GM19467 (cell line): ENCODE measurements around the gene HYCC1.
"Not testable (repeated sequence)": the region's sequence is repeated elsewhere in the genome, so short reads cannot be mapped to it uniquely, and the experiment has no call there.

Experiments
- ATAC-seq: cut with Tn5 transposase; IDR thresholded peaks from one replicate; pipeline ENCODE4 v1.9.1; 2021; ENCODE audit warnings: mild to moderate bottlenecking, moderate library complexity; ENCODE audit not compliant: unreplicated experiment

Gene HYCC1

DNA sequence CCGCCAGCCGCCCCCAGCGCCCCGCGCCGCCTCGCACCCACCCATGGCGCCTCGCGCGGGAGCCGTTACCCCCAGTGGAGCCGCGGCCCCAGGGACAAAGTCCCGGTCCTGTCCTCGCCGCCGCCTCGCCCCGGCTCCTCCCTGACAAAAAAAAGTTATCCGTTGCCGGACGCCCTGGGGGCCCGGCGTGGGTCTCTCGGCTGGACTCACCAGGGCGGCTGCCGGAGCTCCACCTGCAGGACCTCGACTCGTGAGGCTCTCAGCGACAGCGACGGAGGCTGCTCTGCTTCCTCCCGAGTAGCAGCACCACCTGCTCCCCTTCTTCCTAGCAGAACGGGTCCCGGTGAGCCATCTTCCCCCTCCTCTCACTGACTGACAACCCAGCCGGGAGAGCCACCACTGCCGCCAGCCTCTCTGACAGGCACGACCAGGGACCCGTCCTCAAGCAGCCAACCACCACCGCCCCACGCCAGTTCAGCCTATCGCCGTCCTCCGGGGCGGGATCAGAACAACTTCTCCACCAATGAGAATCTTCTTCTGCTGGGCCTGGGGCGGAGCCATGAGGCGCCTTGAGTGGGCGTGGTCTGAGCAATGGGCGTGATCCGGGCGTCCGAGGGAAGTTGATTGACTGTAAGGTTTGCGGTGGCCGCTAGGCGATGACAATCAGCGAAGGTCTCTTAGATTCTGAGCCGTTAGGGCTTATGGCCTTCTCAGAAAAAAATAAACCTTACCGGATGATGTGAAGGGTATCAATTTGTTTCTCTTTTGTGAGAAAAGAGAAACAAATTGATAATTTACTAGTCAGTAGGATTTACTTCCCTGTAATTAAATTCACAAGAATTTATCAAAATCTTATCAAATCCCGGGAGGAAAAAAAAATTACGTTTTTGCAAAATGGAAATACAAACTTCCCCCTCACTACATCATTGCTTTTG lies at the start of gene HYCC1:
Gene HYCC1 (minus strand): TSS at position 416 of the 935 bp plus-strand sequence. CDS start 23,019 bp downstream, outside the sequence.
- peak; percentile 93 for ATAC-seq

DNA sequence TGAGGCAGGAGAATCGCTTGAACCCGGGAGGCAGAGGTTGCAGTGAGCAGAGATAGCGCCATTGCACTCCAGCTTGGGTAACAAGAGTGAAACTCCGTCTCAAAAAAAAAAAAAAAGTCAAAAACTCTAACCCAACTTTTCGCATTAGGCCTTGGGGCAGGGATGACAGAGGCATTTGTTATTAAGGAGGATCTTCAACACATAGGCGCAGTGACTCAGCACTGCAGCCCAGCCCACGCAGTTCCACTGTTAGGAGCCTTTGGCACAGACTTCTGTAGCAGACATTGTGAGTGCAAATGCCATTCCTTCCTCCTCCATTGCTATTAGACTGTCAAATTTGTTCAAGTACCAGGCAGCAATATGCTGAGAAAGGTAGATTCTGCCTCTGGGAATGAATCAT lies 48.5 kb upstream of the HYCC1 start:
- ATAC-seq, result no peak

DNA sequence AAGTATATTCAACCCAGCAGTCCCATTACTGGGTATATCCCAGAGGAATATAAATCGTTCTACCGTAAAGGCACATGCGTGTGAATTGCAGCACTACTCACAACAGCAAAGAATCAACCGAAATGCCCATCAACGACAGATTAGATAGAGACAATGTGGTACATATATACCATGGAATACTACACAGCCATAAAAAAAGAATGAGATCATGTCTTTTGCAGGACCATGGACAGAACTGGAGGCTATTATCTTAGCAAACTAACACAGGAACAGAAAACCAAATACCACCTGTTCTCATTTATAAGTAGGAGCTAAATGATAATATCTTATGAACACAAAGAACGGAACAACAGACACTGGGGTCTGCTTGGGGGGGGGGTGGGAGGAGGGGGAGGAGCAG lies 47.4 kb upstream of the HYCC1 start:
- ATAC-seq, result no peak

DNA sequence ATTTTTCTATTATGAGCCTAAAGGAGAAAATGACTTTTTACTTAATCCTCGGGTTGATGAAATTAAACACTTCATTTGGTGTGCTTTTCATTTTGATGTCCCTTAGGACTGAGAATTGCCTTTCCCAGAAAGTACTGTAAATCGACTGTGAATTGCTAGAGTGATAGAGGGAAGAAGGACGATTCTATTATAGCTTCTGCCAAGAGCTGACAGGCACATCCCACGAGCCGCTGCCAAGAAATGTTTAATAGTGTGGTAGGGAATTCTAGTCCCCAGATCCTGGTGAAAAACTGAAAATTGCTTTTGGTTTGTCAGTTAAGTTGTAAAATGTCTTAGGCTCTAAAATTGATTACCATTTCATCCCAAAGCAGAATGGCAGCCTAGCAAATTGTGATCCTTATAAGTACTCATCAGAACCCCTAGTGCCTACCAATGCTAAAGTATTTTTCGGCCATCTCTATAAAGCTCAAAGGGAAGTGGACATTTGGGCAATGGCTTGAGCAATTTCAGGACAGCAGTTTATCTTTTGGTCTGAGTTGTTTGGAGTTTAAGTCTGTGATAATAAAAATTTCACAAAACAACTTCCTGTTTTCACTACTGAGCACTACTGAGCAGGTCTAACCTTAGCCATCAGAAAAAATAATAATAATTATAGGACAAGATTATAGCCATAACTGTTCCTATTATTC lies 44.6 kb upstream of the HYCC1 start:
- ATAC-seq, result no peak

DNA sequence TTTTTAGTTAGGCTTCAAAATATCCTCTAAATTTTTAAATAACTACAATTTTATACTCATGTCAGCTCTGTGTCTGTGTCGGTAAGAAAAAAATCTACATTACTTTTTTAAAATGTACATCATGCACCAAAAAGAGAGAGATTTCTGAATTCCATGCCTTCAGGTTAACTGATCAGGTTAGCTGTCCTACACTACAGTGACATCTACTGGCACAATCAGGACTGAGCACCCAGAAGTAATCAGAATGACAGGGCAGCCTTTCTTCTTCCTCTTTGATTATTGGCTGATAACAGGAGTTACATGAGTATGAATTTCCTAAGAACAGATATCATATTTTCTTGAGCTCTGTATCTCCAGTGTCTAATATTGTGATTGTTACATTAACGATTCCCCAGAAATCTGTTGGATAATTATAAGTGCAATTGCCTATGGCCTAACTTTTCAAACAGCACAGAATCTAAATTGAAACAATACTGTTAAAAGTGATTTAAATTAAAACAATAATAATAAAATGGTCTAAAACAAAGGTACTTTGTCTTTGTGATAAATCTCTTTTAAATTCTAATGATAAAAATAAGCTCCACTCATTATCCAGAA lies 41.8 kb upstream of the HYCC1 start:
- ATAC-seq, result peak; percentile 71

DNA sequence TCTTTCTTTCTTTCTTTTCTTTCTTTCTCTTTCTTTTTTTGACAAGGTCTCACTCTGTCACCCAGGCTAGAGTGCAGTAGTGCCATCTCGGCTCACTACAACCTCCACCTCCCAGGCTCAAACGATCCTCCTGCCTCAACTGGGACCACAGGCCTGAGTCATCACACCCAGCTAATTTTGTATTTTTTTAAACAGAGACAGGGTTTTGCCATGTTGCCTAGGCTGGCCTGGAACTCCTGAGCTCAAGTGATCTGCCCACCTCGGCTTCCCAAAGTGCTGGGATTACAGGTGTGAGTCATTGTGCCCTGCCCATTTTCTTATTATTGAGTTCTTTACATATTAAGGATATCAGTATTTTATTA lies 37.2 kb upstream of the HYCC1 start:
- ATAC-seq, result not testable (repeated sequence)

DNA sequence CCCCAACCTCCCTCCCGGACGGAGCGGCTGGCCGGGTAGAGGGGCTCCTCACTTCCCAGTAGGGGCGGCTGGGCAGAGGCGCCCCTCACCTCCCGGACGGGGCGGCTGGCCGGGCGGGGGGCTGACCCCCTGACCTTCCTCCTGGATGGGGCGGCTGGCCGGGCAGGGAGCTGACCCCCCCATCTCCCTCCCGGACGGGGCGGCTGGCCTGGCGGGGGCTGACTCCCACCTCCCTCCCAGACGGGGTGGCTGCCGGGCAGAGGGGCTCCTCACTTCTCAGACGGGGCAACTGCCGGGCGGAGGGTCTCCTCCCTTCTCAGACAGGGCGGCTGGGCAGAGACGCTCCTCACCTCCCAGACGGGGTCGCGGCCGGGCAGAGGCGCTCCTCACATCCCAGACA lies 32.4 kb upstream of the HYCC1 start:
- ATAC-seq, result not testable (repeated sequence)

DNA sequence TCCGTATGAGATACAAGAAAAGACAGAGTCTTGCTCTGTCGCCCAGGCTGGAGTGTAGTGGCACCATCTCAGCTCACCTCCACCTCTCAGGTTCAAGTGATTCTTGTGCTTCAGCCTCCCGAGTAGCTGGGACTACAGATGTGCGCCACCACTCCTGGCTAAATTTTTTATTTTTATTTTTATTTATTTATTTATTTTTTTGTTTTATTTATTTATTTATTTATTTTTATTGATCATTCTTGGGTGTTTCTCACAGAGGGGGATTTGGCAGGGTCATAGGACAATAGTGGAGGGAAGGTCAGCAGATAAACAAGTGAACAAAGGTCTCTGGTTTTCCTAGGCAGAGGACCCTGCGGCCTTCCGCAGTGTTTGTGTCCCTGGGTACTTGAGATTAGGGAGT lies 31.2 kb upstream of the HYCC1 start:
- not testable (repeated sequence) for ATAC-seq

DNA sequence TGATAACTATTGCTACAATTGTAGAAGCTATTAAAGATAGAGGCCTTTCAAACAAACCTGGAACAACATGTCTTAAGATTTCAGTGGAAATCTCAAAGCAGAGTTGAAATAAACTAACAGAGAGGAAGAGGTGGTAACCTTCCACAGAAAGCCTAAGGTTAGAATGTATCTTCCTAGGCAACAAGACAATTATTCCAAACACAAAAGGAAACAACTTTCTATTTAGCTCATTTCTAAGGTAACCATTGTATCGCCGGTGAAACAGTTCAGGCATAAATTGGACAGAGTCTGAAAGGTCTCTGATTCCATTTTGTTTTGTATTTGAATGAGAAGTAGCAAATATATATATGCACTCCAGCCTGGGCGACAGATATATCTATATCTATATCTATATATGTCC lies 30.7 kb upstream of the HYCC1 start:
- ATAC-seq, result no peak

DNA sequence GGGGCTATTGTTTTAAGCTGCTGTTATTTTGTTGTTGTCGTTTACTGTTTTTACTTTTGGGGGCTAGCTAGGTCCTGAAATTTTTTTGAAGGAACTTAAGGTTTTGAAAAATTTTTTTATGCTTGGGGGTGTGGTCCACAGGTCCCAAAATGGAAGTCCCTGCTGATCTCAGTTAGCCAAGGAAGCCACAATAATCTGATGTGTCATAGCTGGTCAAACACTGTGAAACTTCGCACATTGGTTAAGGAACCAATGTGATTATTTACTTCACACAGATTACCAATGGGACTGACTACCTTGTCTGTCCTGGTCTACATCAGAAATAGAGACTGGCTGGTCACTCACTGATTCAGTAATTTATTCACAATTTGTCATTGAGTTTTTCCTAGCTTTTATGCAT lies 29.5 kb upstream of the HYCC1 start:
- ATAC-seq, result no peak

DNA sequence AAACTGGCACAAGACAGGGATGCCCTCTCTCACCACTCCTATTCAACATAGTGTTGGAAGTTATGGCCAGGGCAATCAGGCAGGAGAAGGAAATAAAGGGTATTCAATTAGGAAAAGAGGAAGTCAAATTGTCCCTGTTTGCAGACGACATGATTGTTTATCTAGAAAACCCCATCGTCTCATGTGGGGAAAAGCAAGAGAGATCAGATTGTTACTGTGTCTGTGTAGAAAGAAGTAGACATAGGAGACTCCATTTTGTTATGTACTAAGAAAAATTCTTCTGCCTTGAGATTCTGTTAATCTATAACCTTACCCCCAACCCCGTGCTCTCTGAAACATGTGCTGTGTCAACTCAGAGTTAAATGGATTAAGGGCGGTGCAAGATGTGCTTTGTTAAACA lies 25.7 kb upstream of the HYCC1 start:
- ATAC-seq, result not testable (repeated sequence)

DNA sequence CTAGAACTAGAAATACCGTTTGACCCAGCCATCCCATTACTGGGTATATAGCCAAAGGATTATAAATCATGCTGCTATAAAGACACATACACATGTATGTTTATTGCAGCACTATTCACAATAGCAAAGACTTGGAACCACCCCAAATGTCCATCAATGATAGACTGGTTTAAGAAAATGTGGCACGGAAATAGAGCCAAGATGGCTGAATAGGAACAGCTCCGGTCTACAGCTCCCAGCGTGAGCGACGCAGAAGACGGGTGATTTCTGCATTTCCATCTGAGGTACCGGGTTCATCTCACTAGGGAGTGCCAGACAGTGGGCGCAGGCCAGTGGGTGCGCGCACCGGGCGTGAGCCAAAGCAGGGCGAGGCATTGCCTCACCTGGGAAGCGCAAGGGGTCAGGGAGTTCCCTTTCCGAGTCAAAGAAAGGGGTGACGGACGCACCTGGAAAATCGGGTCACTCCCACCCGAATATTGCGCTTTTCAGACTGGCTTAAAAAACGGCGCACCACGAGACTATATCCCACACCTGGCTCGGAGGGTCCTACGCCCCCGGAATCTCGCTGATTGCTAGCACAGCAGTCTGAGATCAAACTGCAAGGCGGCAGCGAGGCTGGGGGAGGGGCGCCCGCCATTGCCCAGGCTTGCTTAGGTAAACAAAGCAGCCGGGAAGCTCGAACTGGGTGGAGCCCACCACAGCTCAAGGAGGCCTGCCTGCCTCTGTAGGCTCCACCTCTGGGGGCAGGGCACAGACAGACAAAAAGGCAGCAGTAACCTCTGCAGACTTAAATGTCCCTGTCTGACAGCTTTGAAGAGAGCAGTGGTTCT lies 21.8 kb upstream of the HYCC1 start:
- ATAC-seq, result not testable (repeated sequence)

DNA sequence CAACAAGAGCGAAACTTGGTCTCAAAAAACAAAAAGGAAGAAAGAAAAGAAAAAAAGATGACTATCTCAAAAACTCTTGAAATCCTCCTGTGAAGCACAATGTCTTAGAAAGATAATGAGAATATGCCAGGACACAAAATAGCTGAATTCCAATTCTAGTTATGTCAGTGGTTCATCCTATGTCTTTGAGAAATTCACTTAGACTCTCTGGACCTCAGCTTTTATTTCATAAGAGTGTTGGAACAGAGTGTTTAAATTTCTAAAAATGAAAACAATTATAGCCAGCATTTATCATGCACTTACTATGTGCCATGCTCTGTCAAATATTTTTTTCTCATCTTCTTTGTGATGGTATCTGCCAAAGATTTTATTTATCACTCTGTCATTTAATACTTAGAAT lies 13.3 kb upstream of the HYCC1 start:
- no peak for ATAC-seq

DNA sequence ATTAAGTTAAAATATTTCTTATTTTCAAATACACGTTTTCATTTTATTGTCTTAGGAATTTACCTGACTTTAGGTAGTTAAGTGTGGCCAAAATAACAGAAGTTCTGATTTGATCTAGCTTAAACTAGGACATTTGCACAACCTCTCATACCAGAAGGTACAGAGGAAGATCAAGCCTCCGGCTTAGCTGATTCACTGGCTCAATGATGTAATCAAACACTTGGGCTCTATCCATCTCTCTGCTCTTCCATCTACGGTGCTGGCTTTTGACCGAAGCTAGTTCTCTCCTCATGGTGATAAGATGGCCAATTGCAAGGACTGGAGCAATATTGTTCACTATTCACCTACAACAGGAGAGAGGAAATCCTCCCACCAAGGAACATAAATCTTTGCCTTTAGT lies 12.2 kb upstream of the HYCC1 start:
- ATAC-seq, result no peak

DNA sequence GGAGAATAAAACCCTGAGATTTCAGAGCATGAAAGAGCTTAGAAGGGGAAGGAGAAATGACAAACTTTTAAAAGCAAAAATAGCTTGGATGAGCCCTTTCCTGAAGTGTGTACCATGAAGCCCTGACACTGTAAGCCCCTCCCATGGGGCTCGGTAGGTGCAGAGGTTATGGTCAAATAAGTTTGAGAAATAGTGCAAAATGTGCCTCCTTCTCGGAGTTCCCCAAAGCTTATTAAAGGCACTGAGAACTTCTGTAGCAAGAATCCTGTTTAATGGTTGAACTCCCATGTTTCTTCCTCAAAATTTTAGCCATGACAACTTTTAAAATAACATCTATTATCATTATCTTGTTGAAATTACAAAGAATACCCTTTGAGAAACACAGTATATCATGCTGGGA lies 10.5 kb upstream of the HYCC1 start:
- no peak for ATAC-seq

DNA sequence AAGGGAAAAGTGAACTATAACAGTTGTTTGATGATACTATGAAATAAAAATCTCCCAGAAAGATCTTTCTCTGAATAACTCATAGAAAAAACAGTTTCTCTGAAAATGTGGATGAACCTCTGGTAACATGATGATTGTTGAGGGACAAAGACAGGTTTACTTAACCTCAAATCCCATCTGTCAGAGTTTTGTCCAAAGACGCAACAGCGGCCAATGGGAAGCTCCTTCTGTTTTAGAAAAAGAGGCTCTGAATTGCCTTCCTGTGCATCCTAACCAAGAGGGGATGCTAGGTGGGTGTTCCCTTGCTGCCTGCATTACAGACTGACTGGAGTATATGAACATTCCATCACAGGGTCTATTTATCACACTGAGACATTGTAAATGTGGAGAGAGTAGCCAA lies 8.9 kb upstream of the HYCC1 start:
- ATAC-seq, result no peak

DNA sequence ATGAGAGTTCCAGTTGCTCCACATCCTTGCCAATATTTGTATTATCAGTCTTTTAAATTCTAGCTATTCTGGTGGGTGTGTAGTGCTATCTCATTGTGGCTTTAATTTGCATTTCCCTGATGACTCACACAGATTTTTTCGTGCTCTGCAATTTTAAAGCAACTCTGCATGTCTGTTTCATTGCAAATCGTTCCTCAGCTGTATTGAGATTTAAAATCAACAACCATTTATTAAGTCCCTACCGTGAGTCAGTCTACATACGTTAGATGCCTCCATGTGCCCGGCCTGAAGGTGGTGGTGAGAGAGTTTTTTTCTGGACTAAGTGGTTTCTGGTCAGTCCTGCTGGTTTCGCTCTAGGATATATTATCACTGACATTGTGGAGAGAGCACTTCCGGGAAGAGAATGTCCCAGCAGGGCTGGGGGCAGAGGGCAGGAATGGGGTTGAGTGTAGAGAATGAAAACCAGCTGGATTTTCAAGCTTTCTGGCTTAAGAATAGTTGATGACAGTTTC lies 8.4 kb upstream of the HYCC1 start:
- ATAC-seq, result no peak

DNA sequence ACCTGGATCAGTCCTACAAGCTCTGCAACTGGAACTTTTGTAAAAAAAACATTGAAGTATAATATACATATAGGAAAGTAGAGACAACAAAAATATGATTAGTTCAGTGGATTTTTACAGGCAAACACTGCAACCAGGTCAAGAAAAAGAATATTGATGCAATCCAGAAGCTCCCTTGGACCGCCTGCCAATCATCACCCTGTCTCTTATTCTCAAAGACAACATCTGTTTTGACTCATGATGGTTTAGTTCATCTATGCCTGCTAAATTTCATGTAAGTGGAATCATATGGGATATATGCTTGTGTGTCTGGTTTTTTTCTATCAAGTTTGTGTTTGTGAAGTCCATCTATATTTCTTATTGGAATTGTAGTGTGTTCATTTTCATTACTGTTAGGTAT lies 7.7 kb upstream of the HYCC1 start:
- no peak for ATAC-seq

DNA sequence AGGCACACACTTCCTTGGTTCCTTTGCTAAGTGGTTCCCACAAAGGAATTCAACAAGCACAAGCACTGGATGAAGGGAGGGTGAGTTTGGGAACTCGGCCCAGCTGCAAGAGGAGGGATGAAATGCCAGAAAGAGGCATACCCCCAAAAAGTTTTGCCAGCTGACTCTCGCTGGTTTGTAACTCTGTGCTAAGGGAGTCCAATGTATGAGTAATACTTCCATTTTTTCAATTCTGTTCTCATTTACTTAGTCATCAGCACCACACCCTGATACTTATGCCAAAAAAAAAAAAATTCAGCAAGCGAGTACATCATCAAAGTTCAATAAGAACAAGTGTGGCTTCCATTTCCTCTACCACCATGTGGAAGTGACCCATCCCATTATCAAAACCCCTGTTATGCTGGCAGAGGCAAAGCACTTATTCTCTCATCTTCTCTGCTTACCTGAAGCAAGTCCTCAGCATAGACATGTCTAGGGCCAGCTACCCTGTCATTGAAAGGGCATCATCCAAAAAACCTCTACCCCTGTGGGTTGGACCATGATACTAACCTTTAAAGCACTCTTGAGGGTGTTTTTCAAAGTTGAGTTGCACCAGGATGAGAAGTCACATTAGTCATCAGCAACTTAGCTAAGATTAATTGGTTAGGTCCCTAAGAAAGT lies 6.9 kb upstream of the HYCC1 start:
- no peak for ATAC-seq

DNA sequence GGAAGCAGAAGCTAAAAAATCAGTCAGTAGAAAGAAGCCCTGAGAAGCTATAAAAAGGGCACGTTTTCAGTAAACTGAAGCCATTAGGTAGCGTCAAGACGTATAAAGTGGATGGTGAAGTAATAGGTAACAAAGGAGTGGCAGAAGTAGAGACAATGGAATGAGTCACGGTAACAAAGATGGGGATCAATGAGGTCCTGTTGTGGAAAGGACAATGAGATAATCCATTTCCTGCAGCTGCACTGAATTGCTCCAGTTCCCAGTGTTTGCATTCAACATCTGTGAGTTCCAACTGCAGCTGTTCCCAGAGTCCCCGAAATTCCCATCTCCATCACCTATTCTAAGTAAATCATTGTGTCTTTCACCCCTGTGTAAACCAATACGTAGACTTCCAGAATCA lies 4.8 kb upstream of the HYCC1 start:
- ATAC-seq, result no peak
